ENCODE measurements around the gene CRACDL. TPM values are rescaled to one million over a fixed set of nuclear protein-coding genes. Genes with fewer than 3 reads are reported as not detected.

CRACDL gene
- total and polyA plus RNA-seq, 2 of the 13 experiments (the other 11 are each of a cell fraction or from before 2014, with no cell fraction given), result 0.15 to 0.26 TPM

DNA sequence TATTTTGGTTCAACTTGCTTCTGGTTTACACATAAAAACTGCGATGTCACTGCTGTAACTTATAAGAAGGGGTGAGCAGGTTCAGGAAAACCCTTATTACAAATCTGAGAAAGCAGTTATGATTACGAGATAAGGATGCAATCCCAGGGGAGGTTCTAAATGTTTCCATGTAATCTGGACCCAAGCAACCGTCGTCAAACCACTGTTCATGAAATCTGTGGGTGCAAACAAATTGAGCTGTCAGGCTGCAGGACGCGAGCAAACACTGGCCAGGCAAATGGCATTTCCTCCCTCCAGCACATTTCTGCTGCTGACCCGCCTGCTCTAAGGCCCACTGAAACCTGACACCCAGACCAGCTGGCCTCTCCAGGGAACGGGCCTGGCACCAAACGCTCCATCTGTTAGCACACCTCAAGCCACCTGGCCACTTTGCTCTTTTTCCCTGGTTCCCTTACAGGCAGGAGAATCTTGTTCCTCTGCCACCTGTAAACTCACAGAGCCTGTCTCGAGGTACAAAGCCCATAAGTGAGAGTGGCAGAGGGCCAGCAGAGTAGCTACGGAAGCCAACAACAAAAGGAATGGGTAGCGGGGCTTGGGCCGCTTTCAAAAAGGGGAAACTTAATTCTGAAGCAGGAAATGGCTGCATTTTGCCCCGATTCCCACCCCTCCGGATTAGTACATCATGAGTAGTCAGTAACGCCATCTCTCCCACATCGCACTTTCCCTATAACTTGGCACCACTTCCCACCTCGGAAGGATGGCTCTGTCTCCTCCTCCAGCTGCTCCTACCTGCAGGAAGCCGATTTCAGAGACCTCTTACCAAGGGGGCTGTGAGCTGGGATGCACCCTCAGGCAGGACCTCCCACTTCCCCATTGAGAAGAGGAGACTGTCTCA, 26.5 kb downstream of the CRACDL start (continued):
- no peak for TF ChIP-seq MBNL3 (CRISPR knock-in tag; conservative IDR thresholded peaks at IDR 0.05)
- no peak for TF ChIP-seq SP2 (CRISPR knock-in tag; IDR thresholded peaks at IDR 0.05)
- TF ChIP-seq ZFP82 (CRISPR knock-in tag; IDR thresholded peaks at IDR 0.05; ENCODE audit: borderline replicate concordance), result no peak
- peak; percentile 69 for TF ChIP-seq MXD4 (CRISPR knock-in tag; IDR thresholded peaks at IDR 0.05)
- TF ChIP-seq, protein P1, sequence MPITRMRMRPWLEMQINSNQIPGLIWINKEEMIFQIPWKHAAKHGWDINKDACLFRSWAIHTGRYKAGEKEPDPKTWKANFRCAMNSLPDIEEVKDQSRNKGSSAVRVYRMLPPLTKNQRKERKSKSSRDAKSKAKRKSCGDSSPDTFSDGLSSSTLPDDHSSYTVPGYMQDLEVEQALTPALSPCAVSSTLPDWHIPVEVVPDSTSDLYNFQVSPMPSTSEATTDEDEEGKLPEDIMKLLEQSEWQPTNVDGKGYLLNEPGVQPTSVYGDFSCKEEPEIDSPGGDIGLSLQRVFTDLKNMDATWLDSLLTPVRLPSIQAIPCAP (CRISPR knock-in tag; IDR thresholded peaks at IDR 0.05; ENCODE audit: low read depth), result no peak
- no peak for TF ChIP-seq TOPORS (CRISPR knock-in tag; IDR thresholded peaks at IDR 0.05)
- TF ChIP-seq ZNF331 (CRISPR knock-in tag; IDR thresholded peaks at IDR 0.05), result peak; percentile 80
- 0 out of 2 replicates have a peak, but pooled peaks have one; percentile 68 for TF ChIP-seq ZFP37 (CRISPR knock-in tag; IDR thresholded peaks at IDR 0.05; ENCODE audit: borderline replicate concordance)
- TF ChIP-seq, protein P2, sequence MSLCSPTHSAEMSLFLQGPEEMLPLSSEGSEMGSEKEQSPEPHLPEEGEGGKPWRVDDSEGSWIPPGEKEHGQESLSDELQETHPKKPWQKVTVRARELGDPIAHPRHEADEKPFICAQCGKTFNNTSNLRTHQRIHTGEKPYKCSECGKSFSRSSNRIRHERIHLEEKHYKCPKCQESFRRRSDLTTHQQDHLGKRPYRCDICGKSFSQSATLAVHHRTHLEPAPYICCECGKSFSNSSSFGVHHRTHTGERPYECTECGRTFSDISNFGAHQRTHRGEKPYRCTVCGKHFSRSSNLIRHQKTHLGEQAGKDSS (CRISPR knock-in tag; IDR thresholded peaks at IDR 0.05; ENCODE audit: borderline replicate concordance, low read depth), result 0 out of 2 replicates have a peak, but pooled peaks have one; percentile 46
- TF ChIP-seq RXRA (CRISPR knock-in tag; IDR thresholded peaks at IDR 0.05), result no peak
- no peak for TF ChIP-seq ZFP90 (CRISPR knock-in tag; IDR thresholded peaks at IDR 0.05; ENCODE audit: borderline replicate concordance)
- TF ChIP-seq HOXA5 (CRISPR knock-in tag; IDR thresholded peaks at IDR 0.05), result peak; percentile 38; the same call in 1 of the 2 replicates
- TF ChIP-seq ZFP36 (IDR thresholded peaks at IDR 0.05; ENCODE audit: borderline replicate concordance, low read depth, low read length, partially characterized antibody), result no peak
- TF ChIP-seq, protein P3, sequence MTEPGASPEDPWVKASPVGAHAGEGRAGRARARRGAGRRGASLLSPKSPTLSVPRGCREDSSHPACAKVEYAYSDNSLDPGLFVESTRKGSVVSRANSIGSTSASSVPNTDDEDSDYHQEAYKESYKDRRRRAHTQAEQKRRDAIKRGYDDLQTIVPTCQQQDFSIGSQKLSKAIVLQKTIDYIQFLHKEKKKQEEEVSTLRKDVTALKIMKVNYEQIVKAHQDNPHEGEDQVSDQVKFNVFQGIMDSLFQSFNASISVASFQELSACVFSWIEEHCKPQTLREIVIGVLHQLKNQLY (CRISPR knock-in tag; IDR thresholded peaks at IDR 0.05), result 0 out of 2 replicates have a peak, but pooled peaks have one; percentile 27
- TF ChIP-seq ZSCAN9 (CRISPR knock-in tag; IDR thresholded peaks at IDR 0.05; ENCODE audit: borderline replicate concordance), result peak; percentile 27; the same call in 1 of the 2 replicates
- no peak for TF ChIP-seq ZNF569 (CRISPR knock-in tag; IDR thresholded peaks at IDR 0.05; ENCODE audit: borderline replicate concordance)
- no peak for TF ChIP-seq ZNF10 (CRISPR knock-in tag; IDR thresholded peaks at IDR 0.05; ENCODE audit: borderline replicate concordance, low read depth)
- no peak for TF ChIP-seq ATF7 (IDR thresholded peaks at IDR 0.05)
- 0 out of 2 replicates have a peak, but pooled peaks have one; percentile 31 for TF ChIP-seq ATF7 (CRISPR knock-in tag; IDR thresholded peaks at IDR 0.05)
- no peak for TF ChIP-seq NFE2L2 (IDR thresholded peaks at IDR 0.05; ENCODE audit: low read length)
- TF ChIP-seq ZNF605 (CRISPR knock-in tag; IDR thresholded peaks at IDR 0.05), result 0 out of 2 replicates have a peak, but pooled peaks have one; percentile 38
- 0 out of 4 replicates have a peak, but pooled peaks of 1 of the 2 experiments have one; percentile 28 for TF ChIP-seq EP300 (IDR thresholded peaks at IDR 0.05; ENCODE audit: low read depth in 2 of 2, low read length in 2 of 2)
- TF ChIP-seq EP300 (CRISPR knock-in tag; IDR thresholded peaks at IDR 0.05; ENCODE audit: borderline replicate concordance), result no peak
- TF ChIP-seq RFX5 (IDR thresholded peaks at IDR 0.05; ENCODE audit: low read depth, low read length), result no peak
- peak; percentile 49 for TF ChIP-seq NFYC (CRISPR knock-in tag; IDR thresholded peaks at IDR 0.05)
- TF ChIP-seq, protein P4, sequence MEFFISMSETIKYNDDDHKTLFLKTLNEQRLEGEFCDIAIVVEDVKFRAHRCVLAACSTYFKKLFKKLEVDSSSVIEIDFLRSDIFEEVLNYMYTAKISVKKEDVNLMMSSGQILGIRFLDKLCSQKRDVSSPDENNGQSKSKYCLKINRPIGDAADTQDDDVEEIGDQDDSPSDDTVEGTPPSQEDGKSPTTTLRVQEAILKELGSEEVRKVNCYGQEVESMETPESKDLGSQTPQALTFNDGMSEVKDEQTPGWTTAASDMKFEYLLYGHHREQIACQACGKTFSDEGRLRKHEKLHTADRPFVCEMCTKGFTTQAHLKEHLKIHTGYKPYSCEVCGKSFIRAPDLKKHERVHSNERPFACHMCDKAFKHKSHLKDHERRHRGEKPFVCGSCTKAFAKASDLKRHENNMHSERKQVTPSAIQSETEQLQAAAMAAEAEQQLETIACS (CRISPR knock-in tag; IDR thresholded peaks at IDR 0.05), result no peak
- TF ChIP-seq NR2F1 (CRISPR knock-in tag; IDR thresholded peaks at IDR 0.05), result no peak
- 0 out of 2 replicates have a peak, but pooled peaks have one; percentile 13 for TF ChIP-seq MAFF (IDR thresholded peaks at IDR 0.05; ENCODE audit: low read depth, low read length)
